ENCODE measurements around the gene PCDHGA3.
"Not testable (repeated sequence)": the region's sequence is repeated elsewhere in the genome, so short reads cannot be mapped to it uniquely, and the experiment has no call there.

Gene PCDHGA3

DNA sequence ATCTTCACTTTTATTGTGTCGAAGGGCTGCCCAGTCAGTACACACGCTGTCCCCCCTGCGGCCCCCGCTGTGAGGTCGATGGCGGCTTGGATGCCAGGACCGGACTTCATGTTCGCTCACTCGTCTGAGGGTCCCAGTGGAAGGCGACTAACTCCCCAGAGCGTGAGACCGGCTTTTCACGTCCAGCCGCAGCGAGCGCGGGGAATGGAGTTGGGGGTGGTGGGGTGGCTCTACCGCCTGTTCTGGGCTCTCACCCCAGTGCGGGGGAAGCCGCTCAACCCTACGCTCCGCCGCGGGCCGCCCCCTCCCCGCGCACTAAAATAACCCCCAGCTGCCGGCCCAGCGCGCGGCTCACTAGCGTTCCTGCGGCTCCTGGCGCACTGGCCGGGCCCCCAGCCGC lies 39.9 kb upstream of the PCDHGA3 start, which contains the start of gene SLC25A2 (continued):
- TF ChIP-seq, protein P1, sequence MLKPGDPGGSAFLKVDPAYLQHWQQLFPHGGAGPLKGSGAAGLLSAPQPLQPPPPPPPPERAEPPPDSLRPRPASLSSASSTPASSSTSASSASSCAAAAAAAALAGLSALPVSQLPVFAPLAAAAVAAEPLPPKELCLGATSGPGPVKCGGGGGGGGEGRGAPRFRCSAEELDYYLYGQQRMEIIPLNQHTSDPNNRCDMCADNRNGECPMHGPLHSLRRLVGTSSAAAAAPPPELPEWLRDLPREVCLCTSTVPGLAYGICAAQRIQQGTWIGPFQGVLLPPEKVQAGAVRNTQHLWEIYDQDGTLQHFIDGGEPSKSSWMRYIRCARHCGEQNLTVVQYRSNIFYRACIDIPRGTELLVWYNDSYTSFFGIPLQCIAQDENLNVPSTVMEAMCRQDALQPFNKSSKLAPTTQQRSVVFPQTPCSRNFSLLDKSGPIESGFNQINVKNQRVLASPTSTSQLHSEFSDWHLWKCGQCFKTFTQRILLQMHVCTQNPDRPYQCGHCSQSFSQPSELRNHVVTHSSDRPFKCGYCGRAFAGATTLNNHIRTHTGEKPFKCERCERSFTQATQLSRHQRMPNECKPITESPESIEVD (tag by site-specific recombination; IDR thresholded peaks at IDR 0.05) = no peak
- TF ChIP-seq, protein P2, sequence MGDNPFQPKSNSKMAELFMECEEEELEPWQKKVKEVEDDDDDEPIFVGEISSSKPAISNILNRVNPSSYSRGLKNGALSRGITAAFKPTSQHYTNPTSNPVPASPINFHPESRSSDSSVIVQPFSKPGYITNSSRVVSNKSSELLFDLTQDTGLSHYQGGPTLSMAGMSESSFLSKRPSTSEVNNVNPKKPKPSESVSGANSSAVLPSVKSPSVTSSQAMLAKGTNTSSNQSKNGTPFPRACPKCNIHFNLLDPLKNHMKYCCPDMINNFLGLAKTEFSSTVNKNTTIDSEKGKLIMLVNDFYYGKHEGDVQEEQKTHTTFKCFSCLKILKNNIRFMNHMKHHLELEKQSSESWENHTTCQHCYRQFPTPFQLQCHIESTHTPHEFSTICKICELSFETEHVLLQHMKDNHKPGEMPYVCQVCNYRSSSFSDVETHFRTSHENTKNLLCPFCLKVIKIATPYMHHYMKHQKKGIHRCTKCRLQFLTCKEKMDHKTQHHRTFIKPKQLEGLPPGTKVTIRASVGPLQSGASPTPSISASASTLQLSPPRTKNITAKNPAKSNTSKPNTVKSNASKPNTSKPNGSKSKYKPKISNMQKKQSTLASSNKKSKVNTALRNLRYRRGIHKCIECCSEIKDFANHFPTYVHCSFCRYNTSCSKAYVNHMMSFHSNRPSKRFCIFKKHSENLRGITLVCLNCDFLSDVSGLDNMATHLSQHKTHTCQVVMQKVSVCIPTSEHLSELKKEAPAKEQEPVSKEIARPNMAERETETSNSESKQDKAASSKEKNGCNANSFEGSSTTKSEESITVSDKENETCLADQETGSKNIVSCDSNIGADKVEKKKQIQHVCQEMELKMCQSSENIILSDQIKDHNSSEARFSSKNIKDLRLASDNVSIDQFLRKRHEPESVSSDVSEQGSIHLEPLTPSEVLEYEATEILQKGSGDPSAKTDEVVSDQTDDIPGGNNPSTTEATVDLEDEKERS (tag by site-specific recombination; IDR thresholded peaks at IDR 0.05) = no peak
- no peak for TF ChIP-seq ZNF221 (tag by site-specific recombination; IDR thresholded peaks at IDR 0.05; ENCODE audit: borderline replicate concordance)

DNA sequence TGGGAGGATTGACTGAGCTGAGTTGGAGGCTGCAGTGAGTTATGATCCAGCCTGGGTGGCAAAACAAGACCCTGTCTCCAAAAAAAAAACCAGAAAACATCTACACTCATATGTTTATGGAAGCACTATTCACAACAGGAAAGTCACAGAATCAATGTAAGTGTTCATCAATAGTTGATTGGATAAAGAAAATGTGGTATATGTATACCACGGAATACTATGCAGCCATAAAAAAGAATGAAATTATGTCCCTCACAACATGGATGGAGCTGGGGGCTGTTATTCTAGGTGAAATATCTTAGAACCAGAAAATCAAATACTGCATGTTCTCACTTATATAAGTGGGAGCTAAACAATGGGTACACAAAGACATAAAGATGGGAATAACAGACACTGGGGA lies 37.0 kb upstream of the PCDHGA3 start:
- no peaks in the 10 kb centered on the region for H3K4me1 ChIP-seq (ENCODE audit: control insufficient read depth, insufficient read depth, low read length)
- no peaks in the 10 kb centered on the region; the same call in 1 of the 2 replicates for H3K9me3 ChIP-seq (ENCODE audit: control insufficient read depth, insufficient read depth, low read depth, low read length)
- TF ChIP-seq ZNF354C (tag by site-specific recombination; IDR thresholded peaks at IDR 0.05; ENCODE audit: borderline replicate concordance, low read depth) (no peak), MYNN (tag by site-specific recombination; IDR thresholded peaks at IDR 0.05; ENCODE audit: borderline replicate concordance) (no peak), ZNF37A (tag by site-specific recombination; IDR thresholded peaks at IDR 0.05) (no peak), ZNF146 (tag by site-specific recombination; IDR thresholded peaks at IDR 0.05) (peak; percentile 31; the same call in 1 of the 2 replicates), ZNF76 (tag by site-specific recombination; IDR thresholded peaks at IDR 0.05; ENCODE audit: borderline replicate concordance, low read depth) (no peak)
- TF ChIP-seq, protein P3, sequence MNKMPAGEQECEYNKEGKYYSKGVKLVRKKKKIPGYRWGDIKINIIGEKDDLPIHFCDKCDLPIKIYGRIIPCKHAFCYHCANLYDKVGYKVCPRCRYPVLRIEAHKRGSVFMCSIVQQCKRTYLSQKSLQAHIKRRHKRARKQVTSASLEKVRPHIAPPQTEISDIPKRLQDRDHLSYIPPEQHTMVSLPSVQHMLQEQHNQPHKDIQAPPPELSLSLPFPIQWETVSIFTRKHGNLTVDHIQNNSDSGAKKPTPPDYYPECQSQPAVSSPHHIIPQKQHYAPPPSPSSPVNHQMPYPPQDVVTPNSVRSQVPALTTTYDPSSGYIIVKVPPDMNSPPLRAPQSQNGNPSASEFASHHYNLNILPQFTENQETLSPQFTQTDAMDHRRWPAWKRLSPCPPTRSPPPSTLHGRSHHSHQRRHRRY (tag by site-specific recombination; IDR thresholded peaks at IDR 0.05) = no peak
- TF ChIP-seq, protein P4, sequence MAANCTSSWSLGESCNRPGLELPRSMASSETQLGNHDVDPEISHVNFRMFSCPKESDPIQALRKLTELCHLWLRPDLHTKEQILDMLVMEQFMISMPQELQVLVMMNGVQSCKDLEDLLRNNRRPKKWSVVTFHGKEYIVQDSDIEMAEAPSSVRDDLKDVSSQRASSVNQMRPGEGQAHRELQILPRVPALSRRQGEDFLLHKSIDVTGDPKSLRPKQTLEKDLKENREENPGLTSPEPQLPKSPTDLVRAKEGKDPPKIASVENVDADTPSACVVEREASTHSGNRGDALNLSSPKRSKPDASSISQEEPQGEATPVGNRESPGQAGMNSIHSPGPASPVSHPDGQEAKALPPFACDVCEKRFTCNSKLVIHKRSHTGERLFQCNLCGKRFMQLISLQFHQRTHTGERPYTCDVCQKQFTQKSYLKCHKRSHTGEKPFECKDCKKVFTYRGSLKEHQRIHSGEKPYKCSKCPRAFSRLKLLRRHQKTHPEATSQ (tag by site-specific recombination; IDR thresholded peaks at IDR 0.05) = no peak
- TF ChIP-seq, protein P5, sequence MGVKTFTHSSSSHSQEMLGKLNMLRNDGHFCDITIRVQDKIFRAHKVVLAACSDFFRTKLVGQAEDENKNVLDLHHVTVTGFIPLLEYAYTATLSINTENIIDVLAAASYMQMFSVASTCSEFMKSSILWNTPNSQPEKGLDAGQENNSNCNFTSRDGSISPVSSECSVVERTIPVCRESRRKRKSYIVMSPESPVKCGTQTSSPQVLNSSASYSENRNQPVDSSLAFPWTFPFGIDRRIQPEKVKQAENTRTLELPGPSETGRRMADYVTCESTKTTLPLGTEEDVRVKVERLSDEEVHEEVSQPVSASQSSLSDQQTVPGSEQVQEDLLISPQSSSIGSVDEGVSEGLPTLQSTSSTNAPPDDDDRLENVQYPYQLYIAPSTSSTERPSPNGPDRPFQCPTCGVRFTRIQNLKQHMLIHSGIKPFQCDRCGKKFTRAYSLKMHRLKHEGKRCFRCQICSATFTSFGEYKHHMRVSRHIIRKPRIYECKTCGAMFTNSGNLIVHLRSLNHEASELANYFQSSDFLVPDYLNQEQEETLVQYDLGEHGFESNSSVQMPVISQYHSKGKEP (tag by site-specific recombination; IDR thresholded peaks at IDR 0.05) = no peak
- ChIA-PET CTCF (interaction anchor here (0.7 kb wide), 1 partner anchor 14 kb away, joined by 4 read pairs; the partner anchor contains the start of gene TAF7), POLR2A (no interaction called here)
- no peak overlapping the region for H3K27ac ChIP-seq (ENCODE audit: extremely low read depth, low read depth, low read length)
- no peak overlapping the region for H3K4me3 ChIP-seq (ENCODE audit: low read depth, low read length)
- no peaks in the 10 kb centered on the region for H3K36me3 ChIP-seq (ENCODE audit: control insufficient read depth in 2 of 2, insufficient read depth in 1 of 2, low read length in 2 of 2)

DNA sequence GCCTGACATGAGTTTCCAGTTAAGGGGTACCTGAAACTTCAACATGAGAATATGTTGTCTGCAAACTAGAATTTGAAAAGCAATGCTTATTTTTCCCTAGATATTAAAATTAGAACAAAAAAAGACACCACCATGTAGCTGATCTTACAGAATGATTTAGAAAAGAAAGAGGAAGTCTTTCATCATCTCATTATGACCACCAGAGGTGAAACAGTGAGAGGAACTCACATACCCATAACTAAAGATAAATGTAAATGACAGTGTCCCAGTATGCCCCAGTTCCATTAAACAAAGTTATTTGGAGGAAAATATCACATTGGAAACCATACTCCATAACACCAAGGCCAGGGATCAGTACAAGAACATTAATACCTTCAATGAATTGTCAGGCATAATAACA lies 29.9 kb upstream of the PCDHGA3 start:
- CTCF ChIA-PET = no interaction called here
- H3K36me3 ChIP-seq (ENCODE audit: control insufficient read depth in 2 of 2, insufficient read depth in 1 of 2, low read length in 2 of 2) = peaks cover 4 to 9% of the 10 kb centered on the region in 2 experiments; a peak in 2 of 3 replicates

DNA sequence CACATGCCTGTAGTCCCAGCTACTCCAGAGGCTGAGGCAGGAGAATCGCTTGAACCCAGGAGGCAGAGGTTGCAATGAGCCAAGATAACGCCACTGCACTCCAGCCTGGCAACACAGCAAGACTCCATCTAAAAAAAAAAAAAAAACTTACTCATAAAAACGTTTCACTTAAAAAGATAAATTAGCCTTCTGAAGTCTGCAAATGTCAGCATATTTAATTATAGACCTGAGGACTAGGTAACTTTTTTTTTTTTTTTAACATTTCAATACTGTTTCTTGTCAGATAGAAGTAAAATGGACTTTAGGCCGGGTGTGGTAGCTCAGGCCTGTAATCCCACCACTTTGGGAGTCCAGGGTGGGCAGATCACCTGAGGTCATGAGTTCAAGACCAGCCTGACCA lies 26.7 kb upstream of the PCDHGA3 start:
- H3K4me3 ChIP-seq (ENCODE audit: low read depth, low read length); H3K27ac ChIP-seq (ENCODE audit: extremely low read depth, low read depth, low read length); H3K4me1 ChIP-seq (ENCODE audit: control insufficient read depth, insufficient read depth, low read length); H3K9me3 ChIP-seq (ENCODE audit: control insufficient read depth, insufficient read depth, low read depth, low read length): not testable (repeated sequence)
- POLR2A ChIA-PET = interaction anchor here (0.5 kb wide), 1 partner anchor 264 kb away, joined by 3 read pairs; no protein-coding TSS in a partner anchor
- CTCF ChIA-PET = interaction anchor here (0.7 to 1.5 kb wide), 3 partner anchors 14 to 1132 kb away, joined by 4 to 5 read pairs (median 4); partner anchors contain the start of genes PCDHGA1 and PCDHGB1
- peaks cover 4 to 21% of the 10 kb centered on the region in 2 experiments; a peak in 2 of 3 replicates for H3K36me3 ChIP-seq (ENCODE audit: control insufficient read depth in 2 of 2, insufficient read depth in 1 of 2, low read length in 2 of 2)

More for the DNA sequence above, 29.9 kb upstream of the PCDHGA3 start:
- H3K4me3 ChIP-seq (ENCODE audit: low read depth, low read length) = no peak overlapping the region
- POLR2A ChIA-PET = no interaction called here
- no peaks in the 10 kb centered on the region for H3K4me1 ChIP-seq (ENCODE audit: control insufficient read depth, insufficient read depth, low read length)
- no peak for TF ChIP-seq FEZF1 (tag by site-specific recombination; IDR thresholded peaks at IDR 0.05)
- TF ChIP-seq, protein P6, sequence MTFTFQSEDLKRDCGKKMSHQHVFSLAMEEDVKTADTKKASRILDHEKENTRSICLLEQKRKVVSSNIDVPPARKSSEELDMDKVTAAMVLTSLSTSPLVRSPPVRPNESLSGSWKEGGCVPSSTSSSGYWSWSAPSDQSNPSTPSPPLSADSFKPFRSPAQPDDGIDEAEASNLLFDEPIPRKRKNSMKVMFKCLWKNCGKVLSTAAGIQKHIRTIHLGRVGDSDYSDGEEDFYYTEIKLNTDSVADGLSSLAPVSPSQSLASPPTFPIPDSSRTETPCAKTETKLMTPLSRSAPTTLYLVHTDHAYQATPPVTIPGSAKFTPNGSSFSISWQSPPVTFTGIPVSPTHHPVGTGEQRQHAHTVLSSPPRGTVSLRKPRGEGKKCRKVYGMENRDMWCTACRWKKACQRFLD (tag by site-specific recombination; IDR thresholded peaks at IDR 0.05) = no peak
- no peak for TF ChIP-seq ZNF133 (tag by site-specific recombination; IDR thresholded peaks at IDR 0.05)
- no peak for TF ChIP-seq ZNF560 (tag by site-specific recombination; IDR thresholded peaks at IDR 0.05; ENCODE audit: borderline replicate concordance)
- TF ChIP-seq ZNF221 (tag by site-specific recombination; IDR thresholded peaks at IDR 0.05; ENCODE audit: borderline replicate concordance) = no peak
- no peak for TF ChIP-seq OVOL3 (tag by site-specific recombination; IDR thresholded peaks at IDR 0.05)
- TF ChIP-seq ZNF214 (tag by site-specific recombination; IDR thresholded peaks at IDR 0.05; ENCODE audit: borderline replicate concordance) = no peak
- no peak for TF ChIP-seq ZNF621 (tag by site-specific recombination; IDR thresholded peaks at IDR 0.05)
- no peak for TF ChIP-seq GLI2 (tag by site-specific recombination; IDR thresholded peaks at IDR 0.05; ENCODE audit: borderline replicate concordance, low read depth)
- no peak for TF ChIP-seq OSR2 (tag by site-specific recombination; IDR thresholded peaks at IDR 0.05)
- TF ChIP-seq ZFP37 (tag by site-specific recombination; IDR thresholded peaks at IDR 0.05) = no peak
- no peaks in the 10 kb centered on the region for H3K9me3 ChIP-seq (ENCODE audit: control insufficient read depth, insufficient read depth, low read depth, low read length)
- no peak overlapping the region for H3K27ac ChIP-seq (ENCODE audit: extremely low read depth, low read depth, low read length)

Measured in HEK293 (cell line).